HEK293 (cell line): ENCODE measurements around the gene GFOD1.

Experiments
- CTCF ChIA-PET: fragments of 350-600 bp; formaldehyde crosslinking; extraction: SDS; loops from one replicate; lab custom pipeline; 2021; ENCODE audit warnings: antibody characterized with exemption; lab: Yijun Ruan, JAX
- POLR2A ChIA-PET: fragments of 300-600 bp; formaldehyde crosslinking; extraction: SDS; loops from one replicate; lab custom pipeline; 2020; ENCODE audit warnings: antibody characterized with exemption, inconsistent platforms; lab: Yijun Ruan, JAX
- H3K27ac ChIP-seq: fragments of 200-500 bp; sonication (Bioruptor generic); 2 replicates; pipeline ENCODE4 v1.5.1; 2014; ENCODE audit warnings: low read depth, low read length, control low read depth, inconsistent platforms; ENCODE audit errors: extremely low read depth
- H3K36me3 ChIP-seq, 2 experiments: fragments of 200-500 bp in 1 of 2; sonication (Bioruptor generic) in 1 of 2; 1 replicate in 1 of 2; 2 replicates in 1 of 2; pipeline ENCODE4 v1.5.1; 2014 to 2017; ENCODE audit warnings: inconsistent platforms in 2 of 2, low read length in 2 of 2; ENCODE audit not compliant: control insufficient read depth in 2 of 2, insufficient read depth in 1 of 2
- H3K4me1 ChIP-seq: fragments of 200-500 bp; sonication (Bioruptor generic); 2 replicates; pipeline ENCODE4 v1.5.1; 2014; ENCODE audit warnings: mild to moderate bottlenecking, low read length, inconsistent platforms; ENCODE audit not compliant: control insufficient read depth, insufficient read depth
- H3K4me3 ChIP-seq: 2 replicates; pipeline ENCODE4 v1.5.1; 2011; ENCODE audit warnings: low read depth, mild to moderate bottlenecking, control low read depth, low read length, moderate library complexity
- H3K9me3 ChIP-seq: fragments of 200-500 bp; sonication (Bioruptor generic); 2 replicates; pipeline ENCODE4 v1.5.1; 2014; ENCODE audit warnings: low read depth, low read length, inconsistent platforms; ENCODE audit not compliant: control insufficient read depth, insufficient read depth
- IKZF3 ChIP-seq: fragments of 450-650 bp; IDR thresholded peaks from 2 replicates; pipeline ENCODE4 v1.5.0; 2018; ENCODE audit warnings: missing biosample characterization, mild to moderate bottlenecking, missing genetic modification characterization, moderate library complexity
- PBX3 ChIP-seq: sonication (generic); formaldehyde crosslinking; IDR thresholded peaks from 2 replicates; pipeline ENCODE4 v1.8.1; 2022; ENCODE audit warnings: mild to moderate bottlenecking, moderate library complexity, missing genetic modification reagents
- SCRT1 ChIP-seq: fragments of 450-650 bp; formaldehyde crosslinking; IDR thresholded peaks from 2 replicates; pipeline ENCODE4 v1.5.1; 2016; ENCODE audit warnings: missing biosample characterization, missing genetic modification characterization, borderline replicate concordance
- WT1 ChIP-seq: fragments of 450-650 bp; formaldehyde crosslinking; IDR thresholded peaks from 2 replicates; pipeline ENCODE4 v1.5.1; 2016; ENCODE audit warnings: missing biosample characterization, missing genetic modification characterization
- YY2 ChIP-seq: fragments of 450-650 bp; formaldehyde crosslinking; IDR thresholded peaks from 2 replicates; pipeline ENCODE4 v1.5.1; 2016; ENCODE audit warnings: missing biosample characterization, missing genetic modification characterization
- ZBTB17 ChIP-seq: fragments of 450-650 bp; formaldehyde crosslinking; IDR thresholded peaks from 2 replicates; pipeline ENCODE4 v1.5.1; 2016; ENCODE audit warnings: missing biosample characterization, missing genetic modification characterization
- ZFP37 ChIP-seq: fragments of 450-650 bp; formaldehyde crosslinking; IDR thresholded peaks from 2 replicates; pipeline ENCODE4 v1.5.1; 2016; ENCODE audit warnings: missing biosample characterization, missing genetic modification characterization
- ZFP69B ChIP-seq: fragments of 450-650 bp; formaldehyde crosslinking; IDR thresholded peaks from 2 replicates; pipeline ENCODE4 v1.5.1; 2016; ENCODE audit warnings: missing biosample characterization, missing genetic modification characterization
- ZNF133 ChIP-seq: fragments of 450-650 bp; formaldehyde crosslinking; IDR thresholded peaks from 2 replicates; pipeline ENCODE4 v1.5.1; 2016; ENCODE audit warnings: missing biosample characterization, missing genetic modification characterization
- ZNF138 ChIP-seq: fragments of 450-650 bp; formaldehyde crosslinking; IDR thresholded peaks from 2 replicates; pipeline ENCODE4 v1.5.1; 2016; ENCODE audit warnings: missing biosample characterization, missing genetic modification characterization, borderline replicate concordance
- ZNF155 ChIP-seq: fragments of 450-650 bp; formaldehyde crosslinking; IDR thresholded peaks from 2 replicates; pipeline ENCODE4 v1.5.1; 2016; ENCODE audit warnings: missing biosample characterization, missing genetic modification characterization
- ZNF19 ChIP-seq: fragments of 450-650 bp; formaldehyde crosslinking; IDR thresholded peaks from 2 replicates; pipeline ENCODE4; 2016; ENCODE audit warnings: missing biosample characterization, missing genetic modification characterization, low read depth
- ZNF324 ChIP-seq: fragments of 450-650 bp; formaldehyde crosslinking; IDR thresholded peaks from 2 replicates; pipeline ENCODE4 v1.5.1; 2016; ENCODE audit warnings: missing biosample characterization, missing genetic modification characterization
- ZNF366 ChIP-seq: fragments of 450-650 bp; formaldehyde crosslinking; conservative IDR thresholded peaks from 2 replicates; pipeline ENCODE4 v1.5.1; 2016; ENCODE audit warnings: missing biosample characterization, missing genetic modification characterization
- ZNF433 ChIP-seq: fragments of 450-650 bp; formaldehyde crosslinking; IDR thresholded peaks from 2 replicates; pipeline ENCODE4 v1.5.1; 2016; ENCODE audit warnings: missing biosample characterization, missing genetic modification characterization, low read depth
- ZNF518A ChIP-seq: fragments of 450-650 bp; formaldehyde crosslinking; conservative IDR thresholded peaks from 2 replicates; pipeline ENCODE4 v1.5.1; 2016; ENCODE audit warnings: low read depth, missing biosample characterization, missing genetic modification characterization
- ZNF571 ChIP-seq: fragments of 450-650 bp; formaldehyde crosslinking; IDR thresholded peaks from 2 replicates; pipeline ENCODE4 v1.5.0; 2017; ENCODE audit warnings: missing biosample characterization, missing genetic modification characterization
- ZNF664 ChIP-seq: fragments of 450-650 bp; formaldehyde crosslinking; IDR thresholded peaks from 2 replicates; pipeline ENCODE4 v1.5.1; 2016; ENCODE audit warnings: missing biosample characterization, missing genetic modification characterization
- ZNF670 ChIP-seq: fragments of 450-650 bp; formaldehyde crosslinking; IDR thresholded peaks from 2 replicates; pipeline ENCODE4 v1.5.1; 2016; ENCODE audit warnings: missing biosample characterization, missing genetic modification characterization, low read depth
- ZNF692 ChIP-seq: fragments of 450-650 bp; formaldehyde crosslinking; IDR thresholded peaks from 2 replicates; pipeline ENCODE4 v1.5.1; 2016; ENCODE audit warnings: missing biosample characterization, missing genetic modification characterization

Gene GFOD1

DNA sequence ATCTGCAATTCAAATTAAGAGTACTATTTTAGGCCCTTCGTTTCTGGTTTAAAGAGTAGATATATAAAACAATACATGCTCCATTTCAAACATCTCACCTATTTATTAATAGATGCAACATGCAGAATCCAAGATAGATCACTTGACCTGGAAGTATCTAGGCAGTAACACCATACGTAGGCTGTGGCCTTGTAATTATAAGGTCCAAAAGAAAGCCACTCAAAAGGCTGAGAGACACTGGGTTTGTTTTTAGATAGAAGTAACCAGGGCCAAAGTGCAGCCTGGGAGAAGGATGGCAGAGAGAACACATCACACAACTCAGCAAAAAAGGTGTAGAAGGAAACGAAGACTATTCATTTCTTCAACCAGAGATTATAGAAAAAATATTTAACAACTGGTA, 8.4 kb upstream of the GFOD1 start:
- H3K4me3 ChIP-seq, result no peak overlapping the region
- no peaks in the 10 kb centered on the region for H3K36me3 ChIP-seq
- POLR2A ChIA-PET, result interaction anchor here (1.1 kb wide), 2 partner anchors 9 to 104 kb away, joined by 3 read pairs; partner anchors contain the start of gene GFOD1
- CTCF ChIA-PET, result interaction anchor here (0.6 to 0.9 kb wide), 3 partner anchors 14 to 328 kb away, joined by 3 to 4 read pairs (median 3); no protein-coding TSS in a partner anchor
- H3K27ac ChIP-seq, result no peak overlapping the region
- H3K9me3 ChIP-seq, result no peaks in the 10 kb centered on the region
- no peak for TF ChIP-seq ZFP37 (tag by site-specific recombination)
- TF ChIP-seq ZNF518A, result no peak
- no peak for TF ChIP-seq ZNF133 (tag by site-specific recombination)
- TF ChIP-seq ZNF366 (tag by site-specific recombination), result no peak
- TF ChIP-seq SCRT1, result no peak
- no peak for TF ChIP-seq ZNF138 (tag by site-specific recombination)
- no peak for TF ChIP-seq YY2 (tag by site-specific recombination)
- no peak for TF ChIP-seq ZNF155 (tag by site-specific recombination)
- TF ChIP-seq, all 188 proteins: peak for 0
- H3K4me1 ChIP-seq, result peaks cover 9% of the 10 kb centered on the region

DNA sequence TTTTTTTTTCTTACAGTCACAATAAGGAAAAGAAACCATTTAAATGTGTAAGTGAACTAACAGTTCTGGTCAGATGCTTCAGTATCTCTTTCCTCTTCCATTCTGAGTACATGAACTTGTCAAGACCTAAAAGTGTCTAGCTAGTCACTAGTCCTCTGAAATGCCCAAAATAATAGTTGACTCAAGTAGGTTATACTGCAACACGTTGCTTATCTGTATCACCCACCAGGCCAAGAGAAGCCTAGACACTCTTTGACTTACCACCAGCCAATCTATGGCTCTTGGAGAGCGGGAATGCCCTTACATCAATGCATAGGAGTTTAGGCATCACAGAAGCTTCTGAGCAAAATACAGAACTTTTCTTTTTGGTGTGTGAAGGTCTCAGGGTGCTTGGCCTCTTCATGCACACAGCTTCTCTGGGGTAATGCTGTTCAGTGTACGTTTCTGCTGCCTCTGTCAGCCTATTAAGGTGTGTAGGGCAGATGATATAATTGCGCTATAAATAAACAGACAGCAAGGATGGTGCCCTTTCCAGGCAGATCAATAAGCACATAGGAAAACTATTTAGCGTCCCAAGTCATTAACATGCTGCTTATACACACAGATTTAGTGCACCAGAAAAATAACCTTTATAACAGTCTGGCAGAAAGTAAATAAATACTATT, 7.8 kb upstream of the GFOD1 start:
- H3K4me3 ChIP-seq, result no peak overlapping the region
- no peaks in the 10 kb centered on the region for H3K36me3 ChIP-seq
- no peaks in the 10 kb centered on the region for H3K9me3 ChIP-seq
- ChIA-PET CTCF (interaction anchor here (0.6 kb wide), 2 partner anchors 329 to 606 kb away, joined by 4 read pairs; no protein-coding TSS in a partner anchor), POLR2A (no interaction called here)
- no peak overlapping the region for H3K27ac ChIP-seq
- H3K4me1 ChIP-seq, result peaks cover 9% of the 10 kb centered on the region
- TF ChIP-seq WT1 (tag by site-specific recombination) (no peak), ZNF133 (tag by site-specific recombination) (no peak), ZNF324 (tag by site-specific recombination) (no peak), ZNF692 (tag by site-specific recombination) (no peak), ZNF571 (tag by site-specific recombination) (no peak), ZFP69B (tag by site-specific recombination) (no peak), ZNF664 (no peak), SCRT1 (no peak), ZBTB17 (tag by site-specific recombination) (no peak), IKZF3 (tag by site-specific recombination) (no peak)

- Histone ChIP-seq H3K4me3 (no peak overlapping the region), H3K36me3 (no peaks in the 10 kb centered on the region), H3K27ac (no peak overlapping the region), H3K9me3 (no peaks in the 10 kb centered on the region), H3K4me1 (peaks cover 9% of the 10 kb centered on the region)
- ChIA-PET POLR2A (no interaction called here), CTCF (no interaction called here)
- TF ChIP-seq ZNF670 (tag by site-specific recombination) (no peak), WT1 (tag by site-specific recombination) (no peak), ZNF19 (tag by site-specific recombination) (no peak), ZNF433 (tag by site-specific recombination) (no peak), PBX3 (no peak)
- TF ChIP-seq, all 188 proteins: peak for 0
Observed at GRCh38 chr6:13494137-13494536, 6.7 kb upstream of the GFOD1 start.
